Coronary artery (tissue), 2 donors: ENCODE results near the gene WNK1.
"Not testable (repeated sequence)": the region's sequence is repeated elsewhere in the genome, so short reads cannot be mapped to it uniquely, and the experiment has no call there.

Experiments used
- DNase-seq: peaks from one replicate; pipeline ENCODE4 v3.0.0-alpha.2; 2017; ENCODE audit warnings: low spot score
- H3K27ac ChIP-seq, 2 donors: fragments of 200-600 bp; sonication (generic); one replicate each; pipeline ENCODE4 v1.5.1; 2016 to 2019
- H3K4me3 ChIP-seq: fragments of 200-600 bp; sonication (generic); 2 replicates; pipeline ENCODE4 v1.5.1; 2016; ENCODE audit warnings: mild to moderate bottlenecking, moderate library complexity
- TF ChIP-seq, protein P1 (sequence below): fragments of 200-600 bp; sonication (generic); IDR thresholded peaks from one replicate; pipeline ENCODE4 v1.5.1; 2019; ENCODE audit warnings: antibody characterized with exemption

WNK1 gene

DNA sequence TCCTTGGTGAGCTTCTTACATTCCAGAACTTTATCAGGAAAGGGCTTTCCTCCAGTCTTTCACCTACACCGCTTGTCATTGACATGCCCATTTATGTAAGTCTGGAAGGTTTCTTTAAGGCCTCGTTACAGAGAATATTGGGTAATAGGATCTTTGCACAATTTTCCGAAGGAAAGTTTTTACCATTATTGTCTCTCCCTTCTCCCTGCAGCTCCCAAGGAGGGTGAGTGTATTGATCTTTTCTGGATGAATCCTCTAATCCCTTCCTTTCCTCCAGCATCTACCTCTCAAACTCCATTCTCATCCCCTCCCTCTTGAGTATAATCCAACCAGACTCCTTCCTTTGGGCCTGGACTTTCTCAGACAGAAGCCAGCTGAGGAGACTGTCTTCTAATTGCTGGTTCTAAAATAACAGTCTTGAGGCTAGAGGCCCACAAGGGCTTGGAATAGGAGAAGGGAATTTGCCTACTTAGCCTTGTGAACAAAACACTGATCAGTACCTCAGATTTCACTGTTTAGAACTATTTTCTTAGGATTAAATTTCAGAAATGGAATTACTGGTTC, 21.8 kb downstream of the WNK1 start:
- peak overlapping the region; percentile 28 to 39 for H3K27ac ChIP-seq
- no peak for DNase-seq

DNA sequence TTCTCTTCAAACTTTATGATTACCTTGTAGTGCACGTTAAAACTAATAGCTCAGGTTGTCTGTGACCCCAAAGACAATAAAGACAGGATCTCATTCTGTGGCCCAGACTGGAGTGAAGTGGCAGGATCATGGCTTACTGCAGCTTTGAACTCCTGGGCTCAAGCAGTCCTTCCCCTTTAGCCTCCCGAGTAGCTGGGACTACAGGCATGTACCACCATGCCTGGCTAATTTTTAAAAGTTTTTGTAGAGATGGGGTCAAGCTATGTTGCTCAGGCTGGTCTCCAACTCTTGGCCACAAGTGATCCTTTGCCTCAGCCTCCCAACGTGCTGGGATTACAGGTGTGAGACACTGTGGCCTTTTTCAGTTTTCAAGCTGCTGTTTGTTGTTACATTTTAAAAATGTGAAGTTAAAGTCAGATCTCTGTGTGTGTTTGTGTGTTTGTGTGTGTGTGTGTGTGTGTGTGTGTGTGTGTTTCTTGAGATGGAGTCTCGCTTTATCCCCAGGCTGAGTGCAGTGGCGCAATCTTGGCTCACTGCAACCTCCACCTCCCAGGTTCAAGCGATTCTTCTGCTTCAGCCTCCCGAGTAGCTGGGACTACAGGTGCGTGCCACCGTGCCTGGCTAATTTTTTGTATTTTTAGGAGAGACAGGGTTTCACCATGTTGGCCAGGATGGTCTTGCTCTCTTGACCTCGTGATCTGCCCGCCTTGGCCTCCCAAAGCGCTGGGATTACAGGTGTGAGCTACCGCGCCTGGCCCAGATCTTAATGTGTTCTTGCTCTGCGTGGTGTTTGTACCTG, 23.8 kb downstream of the WNK1 start:
- not testable (repeated sequence) for H3K4me3 ChIP-seq, H3K27ac ChIP-seq, DNase-seq

More for the DNA sequence above, 21.8 kb downstream of the WNK1 start:
- H3K4me3 ChIP-seq = peak overlapping the region; percentile 24
- TF ChIP-seq, protein P1, sequence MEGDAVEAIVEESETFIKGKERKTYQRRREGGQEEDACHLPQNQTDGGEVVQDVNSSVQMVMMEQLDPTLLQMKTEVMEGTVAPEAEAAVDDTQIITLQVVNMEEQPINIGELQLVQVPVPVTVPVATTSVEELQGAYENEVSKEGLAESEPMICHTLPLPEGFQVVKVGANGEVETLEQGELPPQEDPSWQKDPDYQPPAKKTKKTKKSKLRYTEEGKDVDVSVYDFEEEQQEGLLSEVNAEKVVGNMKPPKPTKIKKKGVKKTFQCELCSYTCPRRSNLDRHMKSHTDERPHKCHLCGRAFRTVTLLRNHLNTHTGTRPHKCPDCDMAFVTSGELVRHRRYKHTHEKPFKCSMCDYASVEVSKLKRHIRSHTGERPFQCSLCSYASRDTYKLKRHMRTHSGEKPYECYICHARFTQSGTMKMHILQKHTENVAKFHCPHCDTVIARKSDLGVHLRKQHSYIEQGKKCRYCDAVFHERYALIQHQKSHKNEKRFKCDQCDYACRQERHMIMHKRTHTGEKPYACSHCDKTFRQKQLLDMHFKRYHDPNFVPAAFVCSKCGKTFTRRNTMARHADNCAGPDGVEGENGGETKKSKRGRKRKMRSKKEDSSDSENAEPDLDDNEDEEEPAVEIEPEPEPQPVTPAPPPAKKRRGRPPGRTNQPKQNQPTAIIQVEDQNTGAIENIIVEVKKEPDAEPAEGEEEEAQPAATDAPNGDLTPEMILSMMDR = no peak

DNA sequence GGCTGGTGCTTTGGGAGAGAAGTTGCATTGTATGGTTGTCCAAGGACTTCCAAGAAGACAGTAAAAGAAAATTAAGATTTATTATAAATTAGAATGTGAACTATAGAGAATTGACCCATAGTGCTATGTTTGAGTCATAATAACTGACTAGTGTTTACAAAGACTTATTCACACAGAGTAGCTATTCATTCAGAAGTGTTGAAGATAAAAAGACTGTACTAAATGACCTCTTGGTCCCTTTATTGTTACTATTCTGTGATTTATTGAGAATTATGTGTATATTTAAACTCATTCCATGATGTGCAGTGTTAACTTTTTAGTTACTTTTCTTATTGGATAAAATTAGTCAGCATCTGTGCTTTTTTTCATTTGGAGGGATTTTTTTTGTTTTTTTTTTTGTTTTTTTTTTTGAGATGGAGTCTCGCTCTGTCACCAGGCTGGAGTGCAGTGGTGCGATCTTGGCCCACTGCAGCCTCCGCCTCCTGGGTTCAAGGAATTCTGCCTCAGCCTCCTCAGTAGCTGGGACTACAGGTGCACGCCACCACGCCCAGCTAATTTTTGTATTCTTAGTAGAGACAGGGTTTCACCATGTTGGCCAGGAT, 24.5 kb downstream of the WNK1 start:
- not testable (repeated sequence) for H3K27ac ChIP-seq, H3K4me3 ChIP-seq, DNase-seq

GRCh38 chr12:777550-778047, 25.2 kb downstream of the WNK1 start:
- no peak for DNase-seq
- Histone ChIP-seq H3K27ac (no peak overlapping the region), H3K4me3 (no peak overlapping the region)
- TF ChIP-seq, protein P1 = no peak

GRCh38 chr12:778615-779014, 26.2 kb downstream of the WNK1 start:
- TF ChIP-seq, protein P1 = no peak
- H3K27ac ChIP-seq = no peak overlapping the region
- no peak for DNase-seq
- no peak overlapping the region for H3K4me3 ChIP-seq

DNA sequence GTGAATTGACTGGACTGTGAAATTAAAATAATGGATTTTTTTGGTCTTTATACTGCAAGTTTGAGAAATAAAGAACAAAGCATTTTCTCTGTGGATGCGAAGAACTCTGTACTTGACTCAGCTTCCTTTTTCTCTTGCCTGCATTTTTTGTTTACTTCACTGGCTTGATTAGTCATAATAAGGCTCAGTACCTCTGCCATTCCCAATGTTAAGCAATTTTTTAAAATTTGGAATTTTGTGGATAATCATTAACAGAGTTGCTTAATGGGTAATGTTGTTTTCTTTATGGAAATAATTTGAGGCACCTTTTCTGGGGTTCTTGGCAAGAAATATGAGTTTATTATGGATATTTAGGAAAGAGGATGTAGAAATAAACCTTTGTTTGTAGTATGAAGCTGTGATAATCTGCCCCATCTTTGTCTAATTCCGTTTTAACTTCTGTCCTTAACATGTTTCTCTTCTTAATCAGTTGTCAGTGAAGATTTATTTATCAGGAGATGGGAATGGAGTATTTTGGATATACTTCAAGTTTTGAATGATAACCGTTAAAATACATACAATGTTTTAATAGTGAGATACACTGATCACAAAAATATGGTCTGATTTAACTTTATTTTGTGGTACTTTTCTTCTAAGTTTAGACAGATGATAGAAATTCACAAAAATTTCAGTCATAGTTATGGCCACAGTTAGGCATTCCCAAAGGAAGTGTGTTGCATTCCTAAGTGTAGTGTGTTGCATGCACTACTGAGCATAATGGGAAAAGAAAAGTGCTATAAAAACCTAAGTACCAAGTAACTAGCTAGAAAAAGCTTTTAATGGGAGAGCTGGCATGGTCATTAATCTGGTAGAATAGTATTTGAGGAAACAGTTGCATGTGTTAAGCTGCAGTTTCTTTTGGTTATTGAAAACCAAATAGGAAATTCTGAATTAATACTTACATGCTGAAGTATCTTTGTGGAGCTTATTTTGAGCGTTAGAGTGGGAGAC, 27.7 kb downstream of the WNK1 start:
- no peak for DNase-seq
- TF ChIP-seq, protein P1 = no peak
- H3K27ac ChIP-seq = peak overlapping the region in 1 of 2 donors; percentile 32
- H3K4me3 ChIP-seq = no peak overlapping the region

GRCh38 chr12:780750-781379, 28.5 kb downstream of the WNK1 start:
- no peak overlapping the region for H3K27ac ChIP-seq

More at GRCh38 chr12:780750-781379, 28.5 kb downstream of the WNK1 start:
- TF ChIP-seq, protein P1 = no peak
- DNase-seq = no peak
- H3K4me3 ChIP-seq = no peak overlapping the region
